Stimulated activated CD4-positive, alpha-beta T cell treated with anti-CD3 and anti-CD28 coated beads, TNF-alpha, amount 100 ng/mL, for 1 hour (primary cell): ENCODE measurements around the gene PPP1R3E.
A peak's percentile ranks its signal among the peaks of the same experiment; 100 is the strongest.
"Not testable (repeated sequence)": the region's sequence is repeated elsewhere in the genome, so short reads cannot be mapped to it uniquely, and the experiment has no call there.

Experiments
- DNase-seq, 3 donors: peaks; one replicate each; pipeline ENCODE4 v3.0.0-alpha.2; 2020; ENCODE audit warnings: low read depth in 3 of 3, low spot score in 1 of 3

Gene PPP1R3E

GRCh38 chr14:23302290-23303225, at the start of gene PPP1R3E:
PPP1R3E (minus strand) TSS chr14:23302859; CDS start chr14:23302576, 283 bp downstream.
- peak; percentile 67 to 77 (median 74) for DNase-seq

- DNase-seq: no peak
These were observed 49.2 kb upstream of the PPP1R3E start for GRCh38 chr14:23351681-23352505.

- DNase-seq: no peak
These were observed 46.6 kb upstream of the PPP1R3E start for GRCh38 chr14:23349156-23349845.

GRCh38 chr14:23348297-23348655, 45.6 kb upstream of the PPP1R3E start:
- no peak for DNase-seq

GRCh38 chr14:23347406-23348296, 45.0 kb upstream of the PPP1R3E start:
- DNase-seq: no peak

- no peak for DNase-seq
These were observed 44.2 kb upstream of the PPP1R3E start for GRCh38 chr14:23346693-23347405.

GRCh38 chr14:23345987-23346692, 43.5 kb upstream of the PPP1R3E start:
- DNase-seq: no peak

GRCh38 chr14:23344481-23344880, 41.8 kb upstream of the PPP1R3E start:
- no peak for DNase-seq

- no peak for DNase-seq
These were observed 37.0 kb upstream of the PPP1R3E start for GRCh38 chr14:23339506-23340268.

GRCh38 chr14:23335623-23336022, 33.0 kb upstream of the PPP1R3E start:
- no peak for DNase-seq

- DNase-seq: peak; percentile 22 to 34 (median 31)
These were observed 25.5 kb upstream of the PPP1R3E start for GRCh38 chr14:23327947-23328744.

GRCh38 chr14:23326491-23327332, 24.1 kb upstream of the PPP1R3E start:
- no peak for DNase-seq

- DNase-seq: not testable (repeated sequence)
These were observed 23.1 kb upstream of the PPP1R3E start for GRCh38 chr14:23325746-23326145.

GRCh38 chr14:23324993-23325392, 22.3 kb upstream of the PPP1R3E start:
- DNase-seq: no peak

- DNase-seq: no peak
These were observed 21.8 kb upstream of the PPP1R3E start for GRCh38 chr14:23324455-23324846.

- DNase-seq: no peak
These were observed 21.3 kb upstream of the PPP1R3E start for GRCh38 chr14:23323838-23324454.
